ENCODE measurements around the gene URGCP. TPM values are rescaled to one million over a fixed set of nuclear protein-coding genes. Genes with fewer than 3 reads are reported as not detected.
"Not testable (repeated sequence)": the region's sequence is repeated elsewhere in the genome, so short reads cannot be mapped to it uniquely, and the experiment has no call there.

The URGCP gene
- total RNA-seq, 1 experiment from 2014 or later = 18.7 TPM

DNA sequence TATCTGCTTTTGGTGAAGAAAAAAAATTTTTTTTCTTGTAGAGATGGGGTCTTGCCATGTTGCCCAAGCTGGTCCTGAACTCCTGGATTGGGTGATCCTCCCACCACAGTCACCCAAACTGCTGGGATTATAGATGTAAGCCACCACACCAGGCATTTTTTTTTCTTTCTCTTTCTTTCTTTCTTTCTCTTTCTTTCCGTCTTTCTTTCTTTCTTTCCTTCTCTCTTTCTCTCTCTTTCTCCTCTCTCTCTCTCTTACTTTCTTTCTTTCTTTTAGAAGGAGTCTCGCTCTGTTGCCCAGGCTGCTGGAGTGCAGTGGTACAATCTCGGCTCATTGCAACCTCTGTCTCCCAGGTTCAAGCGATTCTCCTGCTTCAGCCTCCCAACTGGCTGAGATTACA is 16.3 kb upstream of the URGCP start:
- no peak for DNase-seq (ENCODE audit: low read depth)

DNA sequence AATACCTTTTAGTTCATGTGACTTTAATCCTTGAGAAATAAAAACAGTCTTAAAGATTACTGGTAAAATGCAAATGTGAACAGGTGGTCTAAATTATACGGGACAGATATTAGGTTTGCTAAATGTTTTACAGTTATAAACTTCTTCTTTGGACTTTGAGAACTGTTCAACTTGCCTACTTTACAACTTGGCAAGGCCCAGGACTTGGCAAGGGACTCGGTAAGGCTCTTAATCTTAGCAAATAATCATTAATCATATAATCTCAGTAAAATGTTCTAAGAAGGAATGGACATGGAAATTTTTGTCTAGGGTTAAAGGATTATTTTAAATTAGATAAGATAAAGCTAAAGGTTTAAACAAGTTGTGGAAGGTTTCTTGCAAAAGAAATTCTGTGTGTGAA is 15.0 kb upstream of the URGCP start:
- no peak for DNase-seq (ENCODE audit: low read depth)

DNA sequence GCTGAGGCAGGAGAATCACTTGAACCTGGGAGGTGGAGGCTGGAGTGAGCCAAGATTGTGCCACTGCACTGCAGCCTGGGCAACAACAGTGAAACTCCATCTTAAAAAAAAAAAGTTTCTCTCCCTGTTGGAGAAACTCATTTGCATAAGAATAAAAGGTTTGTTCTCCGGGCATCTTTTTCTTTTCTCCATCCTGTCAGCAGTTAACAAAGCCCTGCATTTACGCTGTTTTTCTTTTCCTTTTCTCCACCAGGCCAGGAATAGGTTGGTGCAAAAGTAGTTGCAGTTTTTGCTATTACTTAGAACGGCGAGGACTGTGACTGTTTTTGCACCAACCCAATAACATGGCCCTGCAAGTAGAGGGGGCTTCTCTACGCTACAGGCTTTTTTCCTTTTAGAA is 9.5 kb upstream of the URGCP start:
- no peak for DNase-seq (ENCODE audit: low read depth)

DNA sequence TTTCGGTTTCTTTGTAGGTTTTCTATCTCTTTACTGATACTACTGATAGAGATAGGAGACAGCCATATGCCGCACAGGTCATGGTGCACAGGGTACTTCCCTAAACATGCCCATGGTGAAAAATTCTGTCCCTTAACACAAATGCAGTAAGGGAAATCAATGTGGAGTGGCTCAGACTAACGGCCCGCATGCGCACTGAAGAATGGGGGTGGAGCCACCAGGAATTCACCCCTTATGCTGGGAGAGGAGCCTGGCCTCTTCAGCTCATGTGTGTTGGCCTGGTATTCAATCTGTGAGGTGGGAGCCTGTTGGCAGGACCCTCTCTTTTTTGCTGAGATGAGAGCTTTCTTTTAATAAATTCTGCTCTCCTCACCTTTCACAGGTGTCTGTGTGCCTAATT is 8.4 kb upstream of the URGCP start:
- peak; percentile 10 for DNase-seq (ENCODE audit: low read depth)

DNA sequence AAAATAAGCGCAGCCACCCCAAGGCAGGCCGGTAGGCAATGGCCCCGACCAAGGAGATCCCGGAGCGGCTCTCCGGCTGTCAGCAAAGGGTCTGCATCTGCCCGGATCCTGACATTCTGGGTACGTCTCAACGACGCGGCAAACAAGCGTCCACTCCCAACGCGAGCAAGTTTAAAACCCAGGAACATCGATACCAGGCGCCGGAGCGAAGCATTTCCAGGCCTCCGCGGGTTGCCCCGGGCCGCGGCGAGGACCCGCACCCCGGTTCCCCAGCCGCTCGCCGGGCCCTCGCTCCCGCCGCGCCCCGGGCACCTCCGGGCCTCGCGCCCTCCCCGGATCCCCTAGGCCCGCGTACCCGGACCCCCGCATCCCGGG is 453 bp downstream of the URGCP start:
- DNase-seq (ENCODE audit: low read depth) = peak; percentile 18

DNA sequence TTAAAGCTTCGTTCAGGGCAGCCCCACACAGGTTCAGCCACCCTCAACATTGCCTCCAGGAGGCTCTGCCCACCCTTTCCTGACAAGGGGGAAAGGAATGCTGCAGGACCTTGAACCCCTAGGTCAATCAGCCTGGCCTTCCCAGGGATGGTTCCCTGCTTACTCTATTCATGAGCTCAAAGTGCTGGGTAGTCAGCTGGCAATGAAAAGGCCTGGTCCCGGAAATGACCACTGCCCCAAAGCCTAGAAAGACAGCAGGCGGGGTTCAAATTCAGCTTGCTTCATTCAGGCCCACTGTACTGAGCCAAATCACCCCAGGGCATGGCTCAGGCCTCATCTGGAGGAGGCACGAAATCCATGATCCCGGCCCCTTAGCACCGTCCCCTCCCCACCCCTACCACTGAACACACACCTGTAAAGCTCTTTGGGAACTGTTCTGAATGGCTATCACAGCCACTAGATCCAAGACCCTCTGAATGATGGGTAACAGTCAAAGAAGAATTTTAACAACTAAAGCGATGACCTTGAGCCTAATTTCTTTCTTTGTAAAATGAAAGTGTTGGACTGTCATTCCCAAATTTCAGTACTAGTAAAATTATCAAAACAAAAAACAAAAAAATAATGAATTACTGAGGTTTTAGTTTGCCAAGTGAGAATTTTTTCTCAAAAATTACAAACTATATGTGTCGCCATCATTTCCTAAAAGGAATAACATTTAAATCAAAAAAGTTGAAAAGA is 1.0 kb downstream of the URGCP start:
- no peak for DNase-seq (ENCODE audit: low read depth)

DNA sequence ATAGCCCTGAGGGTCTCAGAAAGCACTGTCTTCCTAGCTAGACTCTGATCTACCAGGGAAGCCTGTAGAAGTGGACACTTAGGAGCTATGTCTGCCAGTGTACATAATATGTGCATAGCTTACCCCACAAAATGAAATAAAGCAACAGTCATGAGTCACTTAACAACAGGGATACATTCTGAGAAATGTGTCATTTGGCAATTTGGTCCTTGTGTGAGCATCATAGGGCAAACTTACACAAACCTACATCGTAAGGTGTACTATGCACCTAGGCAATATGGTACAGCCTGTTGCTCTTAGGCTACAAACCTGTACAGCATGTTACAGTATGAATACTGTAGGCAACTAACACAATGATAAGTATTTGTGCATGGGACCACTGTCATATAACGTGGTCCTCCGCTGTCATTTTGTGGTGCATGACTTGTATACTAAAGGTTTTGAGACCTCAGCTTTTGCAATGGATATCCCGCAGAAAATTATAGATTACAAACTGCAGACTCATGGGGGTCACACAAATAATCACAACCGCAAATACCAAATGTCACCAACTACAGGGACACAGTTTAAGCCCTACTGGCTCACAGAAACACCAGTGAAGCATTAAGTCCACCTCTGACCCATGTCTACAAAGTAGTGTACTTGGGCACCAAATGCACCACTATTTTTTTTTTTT is 1.7 kb downstream of the URGCP start:
- DNase-seq (ENCODE audit: low read depth) = no peak

DNA sequence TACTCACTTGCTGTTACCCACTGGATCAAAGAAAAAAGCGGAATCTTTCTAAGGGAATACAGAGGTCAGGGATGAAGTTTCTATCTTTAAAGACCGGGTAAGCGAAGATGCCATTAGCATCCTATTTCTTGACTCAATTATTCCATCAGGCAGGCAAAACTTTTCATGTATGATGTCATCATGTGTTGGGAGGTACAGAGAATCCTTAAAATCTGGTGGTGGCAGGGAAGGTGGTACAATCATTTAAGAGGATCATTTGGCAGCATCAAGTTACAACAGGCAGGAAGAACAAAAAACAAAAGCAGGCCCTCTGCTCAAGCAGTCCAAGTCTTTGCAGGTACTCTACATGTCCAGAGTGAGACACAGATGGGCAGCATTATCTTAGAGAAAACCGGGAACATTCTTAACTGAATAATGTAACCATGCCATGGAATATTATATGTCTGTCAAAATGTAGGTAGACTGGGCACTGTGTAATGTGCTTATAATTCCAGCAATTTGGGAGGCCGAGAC is 3.8 kb downstream of the URGCP start:
- DNase-seq (ENCODE audit: low read depth) = no peak

DNA sequence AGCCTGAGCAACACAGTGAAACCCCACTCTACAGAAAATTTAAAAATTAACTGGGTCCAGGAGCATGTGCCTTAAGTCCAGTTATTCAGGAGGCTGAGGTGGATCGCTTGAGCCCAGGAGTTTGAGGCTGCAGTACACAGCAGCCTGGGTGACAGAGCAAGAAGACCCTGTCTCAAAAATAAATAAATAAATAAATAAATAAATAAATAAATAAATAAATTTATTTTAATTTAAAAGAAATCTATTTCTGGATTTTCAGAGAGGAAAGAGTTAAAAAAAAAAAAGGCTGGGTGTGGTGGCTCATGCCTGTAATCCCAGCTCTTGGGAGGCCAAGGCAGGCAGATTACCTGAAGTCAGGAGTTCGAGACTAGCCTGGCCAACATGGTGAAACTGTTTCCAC is 7.8 kb downstream of the URGCP start:
- DNase-seq (ENCODE audit: low read depth) = not testable (repeated sequence)

DNA sequence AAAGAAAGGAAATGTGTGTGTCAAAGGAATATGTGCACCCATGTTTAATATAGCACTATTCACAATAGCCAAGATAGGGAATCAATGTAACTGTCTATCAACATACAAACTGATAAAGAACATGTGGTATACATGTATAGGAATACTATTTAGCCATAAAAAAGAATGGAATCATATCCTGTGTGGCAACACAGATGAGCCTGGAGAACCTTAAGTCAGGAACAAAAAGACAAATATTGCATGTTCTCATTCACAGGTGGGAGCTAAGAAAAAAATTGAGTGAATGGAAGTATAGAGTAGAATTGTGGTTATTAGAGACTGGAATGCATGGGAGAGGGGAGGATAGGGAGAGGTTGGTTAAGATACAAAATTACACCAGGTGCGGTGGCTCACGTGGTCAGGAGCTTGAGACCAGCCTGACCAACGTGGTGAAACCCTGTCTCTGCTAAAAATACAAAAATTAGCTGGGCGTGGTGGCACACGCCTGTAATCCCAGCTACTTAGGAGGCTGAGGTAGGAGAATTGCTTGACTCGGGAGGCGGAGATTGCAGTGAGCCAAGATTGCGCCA is 10.5 kb downstream of the URGCP start:
- no peak for DNase-seq (ENCODE audit: low read depth)

DNA sequence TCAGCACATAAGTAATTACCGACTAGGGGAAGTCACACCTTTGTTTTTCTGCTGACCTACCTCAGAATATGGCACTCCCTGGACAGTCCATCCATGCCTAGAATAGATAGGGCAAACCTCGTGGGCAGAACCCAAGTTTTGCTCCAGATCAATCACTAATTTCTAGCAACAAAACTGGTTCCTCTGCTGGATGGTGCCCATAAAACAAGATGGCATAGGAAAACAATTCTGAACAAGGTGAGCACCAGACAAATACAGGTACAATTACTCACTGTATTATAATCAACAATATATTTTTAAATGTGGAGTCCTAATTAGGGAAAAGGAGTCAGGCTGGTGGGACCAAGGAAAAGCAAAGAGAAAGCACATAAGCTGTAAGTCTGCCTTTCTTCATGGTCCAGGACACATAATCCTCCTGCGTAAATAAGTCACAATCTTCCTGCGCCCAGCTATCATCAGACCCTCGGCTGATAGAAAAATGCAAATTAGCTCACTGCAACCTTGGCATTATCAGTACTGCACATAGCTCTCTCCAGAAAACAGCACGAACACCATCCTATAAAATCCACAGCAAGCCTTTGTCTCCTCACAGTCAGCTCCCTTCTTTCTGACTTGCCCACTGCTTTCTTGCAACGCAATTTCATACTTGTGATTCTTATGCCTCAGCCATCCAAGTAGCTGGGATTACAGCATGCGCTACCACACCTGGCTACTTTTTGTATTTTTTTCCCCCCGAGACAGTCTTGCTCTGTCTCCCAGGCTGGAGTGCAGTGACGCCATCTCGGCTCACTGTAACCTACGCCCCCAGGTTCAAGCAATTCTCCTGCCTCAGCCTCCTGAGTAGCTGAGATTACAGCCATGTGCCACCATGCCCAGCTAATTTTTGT is 15.1 kb downstream of the URGCP start:
- DNase-seq (ENCODE audit: low read depth) = no peak

DNA sequence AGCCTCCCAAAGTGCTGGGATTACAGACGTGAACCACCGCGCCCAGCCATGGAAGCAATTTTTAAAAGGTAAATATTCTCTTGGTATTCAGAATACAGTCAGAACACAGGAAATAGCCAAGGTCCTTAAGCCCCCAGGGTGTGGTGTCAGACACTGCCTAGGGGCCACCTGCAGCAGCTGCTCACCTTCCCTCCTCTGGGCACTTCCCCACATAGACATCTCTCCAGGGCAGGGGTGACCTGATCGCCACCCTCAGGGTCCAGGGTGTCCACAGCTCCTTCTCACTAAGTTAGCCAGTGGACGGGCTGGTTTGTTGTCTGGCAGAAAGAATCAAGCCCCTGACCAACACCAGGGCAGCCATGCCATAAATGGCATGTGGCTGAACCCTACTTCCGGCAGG is 15.9 kb downstream of the URGCP start:
- no peak for DNase-seq (ENCODE audit: low read depth)

DNA sequence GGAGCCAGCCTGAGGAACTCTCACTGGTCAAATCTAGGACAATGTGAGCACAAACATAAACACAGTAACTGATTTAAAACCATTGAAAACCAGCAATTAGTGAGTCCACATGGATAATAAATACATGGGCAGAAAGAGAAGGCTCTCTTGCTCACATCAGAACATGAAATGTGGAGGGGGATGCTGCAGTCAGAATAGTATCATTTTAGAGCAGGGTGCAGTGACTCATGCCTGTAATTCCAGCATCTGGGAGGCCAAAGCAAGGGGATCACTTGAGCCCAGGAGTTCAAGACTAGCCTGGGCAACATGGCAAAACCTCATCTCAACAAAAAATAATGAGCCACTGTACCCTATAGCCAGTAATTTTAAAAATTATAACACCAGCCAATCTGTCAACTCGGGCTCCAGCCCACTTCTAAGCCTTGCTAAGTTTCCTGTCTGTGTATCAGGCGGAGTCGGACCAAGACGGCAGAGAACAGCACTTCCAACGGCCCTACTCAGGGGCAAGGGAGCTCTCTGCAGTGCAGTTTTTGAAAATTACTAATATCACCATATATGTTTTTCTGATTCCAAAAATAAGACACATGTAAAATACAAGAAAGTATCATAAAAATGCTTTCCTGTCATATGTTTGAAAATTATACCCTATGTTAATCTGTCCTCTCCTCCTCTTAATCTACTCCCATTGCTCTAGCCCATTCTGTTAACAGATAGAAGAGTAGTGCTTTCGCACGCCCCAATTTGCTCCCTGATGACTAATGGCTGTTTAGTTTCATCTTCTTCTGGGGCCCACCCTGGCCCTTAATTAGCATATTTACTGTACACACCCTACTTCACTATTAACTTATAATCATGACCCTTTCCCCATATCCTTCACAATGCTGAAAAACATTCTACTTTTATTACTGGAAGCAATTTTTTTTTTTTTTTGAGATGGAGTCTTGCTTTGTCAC is 17.1 kb downstream of the URGCP start:
- DNase-seq (ENCODE audit: low read depth) = no peak

DNA sequence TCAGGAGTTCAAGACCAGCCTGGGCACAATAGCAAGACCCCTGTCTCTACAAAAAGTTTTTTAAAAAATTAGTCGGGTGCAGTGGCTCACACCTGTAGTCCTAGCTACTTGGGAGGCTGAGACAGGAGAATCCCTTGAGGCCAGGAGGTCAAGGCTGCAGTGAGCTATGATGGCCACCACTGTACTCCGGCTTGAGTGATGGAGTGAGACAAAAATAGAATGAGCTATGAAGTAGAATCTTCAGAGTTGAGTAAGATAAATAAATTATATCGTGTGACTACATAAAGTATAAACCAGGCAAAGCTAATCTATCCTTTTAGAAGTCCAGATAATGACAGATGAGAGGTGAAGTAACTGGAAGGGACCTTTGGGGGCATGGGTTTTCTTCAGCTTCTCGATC is 21.8 kb downstream of the URGCP start:
- DNase-seq (ENCODE audit: low read depth) = no peak

DNA sequence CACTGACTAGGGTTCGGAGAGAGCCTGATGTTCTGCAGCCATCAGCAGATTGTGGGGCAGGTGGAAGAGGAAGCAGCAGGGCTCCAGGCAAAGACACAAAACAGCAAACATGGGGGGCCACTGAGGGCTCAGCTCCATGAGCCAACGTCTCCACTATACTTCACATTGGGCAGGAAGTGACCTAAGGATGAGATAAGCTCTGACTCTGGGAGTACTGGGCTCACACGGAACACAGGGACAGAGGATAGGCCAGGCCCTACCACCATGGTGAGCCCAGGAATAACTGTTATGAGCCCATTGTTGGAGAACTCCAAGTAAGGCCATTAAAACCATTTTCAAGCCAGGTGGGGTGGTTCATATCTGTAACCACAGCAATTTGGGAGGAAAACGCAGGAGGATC is 22.2 kb downstream of the URGCP start:
- DNase-seq (ENCODE audit: low read depth) = peak; percentile 37

DNA sequence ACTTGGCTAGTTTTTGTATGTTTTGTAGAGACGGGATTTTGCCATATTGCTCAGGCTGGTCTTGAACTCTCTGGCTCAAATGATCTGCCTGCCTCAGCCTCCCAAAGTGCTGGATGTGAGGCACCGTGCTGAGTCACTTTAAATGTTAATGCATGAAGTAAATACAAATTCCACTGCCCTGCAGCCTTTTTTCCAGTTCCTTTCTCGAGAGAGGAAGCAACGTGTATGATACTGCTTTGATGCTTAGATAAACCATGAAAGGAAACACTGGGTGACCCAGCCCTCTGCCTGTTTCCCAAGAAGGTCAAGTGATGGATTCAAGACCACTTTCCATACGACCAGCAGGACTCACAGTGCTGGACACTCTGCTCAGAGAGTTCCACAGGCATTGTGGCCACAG is 25.8 kb downstream of the URGCP start:
- no peak for DNase-seq (ENCODE audit: low read depth)

DNA sequence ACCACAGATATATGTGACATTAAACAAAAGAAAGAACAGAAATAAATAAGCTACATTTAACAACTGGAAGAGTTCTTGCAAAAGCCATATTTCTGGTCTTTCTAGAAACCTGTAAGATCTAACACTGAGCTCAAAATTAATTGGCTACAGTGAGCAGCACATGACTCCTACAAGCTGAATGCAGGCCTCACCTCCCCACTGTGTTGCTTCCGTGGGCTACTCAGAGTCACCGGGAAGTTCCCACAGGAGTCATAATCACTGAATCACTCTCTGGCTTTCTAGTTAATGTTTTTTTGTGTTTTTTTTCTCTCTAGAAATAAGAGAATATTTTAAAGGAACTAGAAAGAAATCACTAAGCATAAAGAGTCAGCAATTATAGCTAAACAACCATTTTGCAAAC is 26.9 kb downstream of the URGCP start:
- DNase-seq (ENCODE audit: low read depth) = no peak

DNA sequence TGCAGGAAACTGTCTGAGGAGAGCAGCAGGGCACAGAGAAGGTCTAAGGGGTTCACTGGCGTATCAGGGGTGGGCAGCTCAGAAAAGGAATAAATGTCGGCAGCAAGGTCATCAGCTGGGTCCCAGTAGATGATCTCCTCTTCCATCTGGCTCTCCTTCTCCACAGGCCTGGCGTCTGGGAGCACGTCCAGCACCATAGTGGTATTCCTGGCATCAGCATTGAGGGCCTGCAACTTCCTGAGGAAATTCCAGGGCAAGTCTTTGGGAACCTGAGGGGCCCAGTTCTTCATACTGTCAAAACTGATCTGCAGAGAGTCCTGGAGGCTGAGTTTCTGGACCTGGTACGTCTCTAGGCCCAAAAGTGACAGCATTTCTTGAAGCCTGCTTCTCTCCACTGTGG is 27.5 kb downstream of the URGCP start:
- no peak for DNase-seq (ENCODE audit: low read depth)

DNA sequence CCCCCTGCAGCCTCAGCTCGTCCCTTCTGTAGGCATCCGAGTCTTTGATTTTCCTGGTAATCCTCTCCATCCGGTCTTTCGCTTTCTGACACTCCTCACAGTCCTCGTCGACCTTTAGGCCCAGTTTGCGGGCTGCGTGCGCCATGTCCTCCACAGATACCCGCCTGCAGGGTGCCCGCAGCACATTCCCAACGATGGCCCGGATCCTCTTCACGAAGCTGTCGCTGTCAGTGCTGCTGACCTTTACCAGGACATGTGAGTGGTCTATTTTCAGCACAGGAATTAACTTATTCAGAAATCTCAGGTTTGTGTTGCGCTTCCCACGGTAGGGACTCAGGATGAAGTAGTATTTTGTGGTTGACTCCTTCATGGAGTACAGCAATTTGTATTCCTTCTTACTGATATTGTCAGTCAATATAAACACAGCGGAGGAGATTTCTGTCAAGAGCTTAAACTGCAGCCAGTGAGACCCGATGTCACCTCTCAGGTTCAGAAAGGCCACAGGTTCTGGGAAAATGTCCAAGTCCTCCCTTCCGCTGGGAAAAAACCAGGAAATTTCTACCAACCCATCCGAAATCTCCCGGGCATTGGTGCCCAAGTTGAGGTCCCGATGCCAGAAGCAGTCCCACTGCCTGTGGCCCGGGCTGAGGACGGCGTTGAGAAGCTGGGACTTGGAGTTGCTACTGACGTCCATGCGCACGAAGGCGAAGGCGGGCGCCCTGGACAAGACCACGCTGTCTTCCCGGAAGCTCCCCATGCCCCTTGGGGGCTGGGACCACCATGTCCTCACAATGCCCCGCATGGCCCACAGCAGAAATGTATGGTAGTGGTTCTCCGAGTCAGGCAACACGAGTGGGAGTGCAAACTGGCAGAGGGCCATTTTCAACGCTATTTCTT is 28.2 kb downstream of the URGCP start:
- no peak for DNase-seq (ENCODE audit: low read depth)

All from HT1080 (cell line).